OCI-LY7 (cell line): ENCODE data around the gene TTLL9.

Source experiments
- EZH2phosphoT487 ChIP-seq: fragments of 200-600 bp; sonication (generic); IDR thresholded peaks from 2 replicates; pipeline ENCODE4 v1.6.1; 2018; ENCODE audit warnings: low read depth, borderline replicate concordance, mild to moderate bottlenecking, mixed run types, antibody characterized with exemption, low read length, moderate library complexity, mixed read lengths
- TF ChIP-seq, protein P1 (sequence below): fragments of 200-600 bp; sonication (generic); conservative IDR thresholded peaks from 2 replicates; pipeline ENCODE4 v1.5.1; 2014; ENCODE audit warnings: mild to moderate bottlenecking, antibody characterized with exemption, low read length, moderate library complexity, mixed read lengths

DNA sequence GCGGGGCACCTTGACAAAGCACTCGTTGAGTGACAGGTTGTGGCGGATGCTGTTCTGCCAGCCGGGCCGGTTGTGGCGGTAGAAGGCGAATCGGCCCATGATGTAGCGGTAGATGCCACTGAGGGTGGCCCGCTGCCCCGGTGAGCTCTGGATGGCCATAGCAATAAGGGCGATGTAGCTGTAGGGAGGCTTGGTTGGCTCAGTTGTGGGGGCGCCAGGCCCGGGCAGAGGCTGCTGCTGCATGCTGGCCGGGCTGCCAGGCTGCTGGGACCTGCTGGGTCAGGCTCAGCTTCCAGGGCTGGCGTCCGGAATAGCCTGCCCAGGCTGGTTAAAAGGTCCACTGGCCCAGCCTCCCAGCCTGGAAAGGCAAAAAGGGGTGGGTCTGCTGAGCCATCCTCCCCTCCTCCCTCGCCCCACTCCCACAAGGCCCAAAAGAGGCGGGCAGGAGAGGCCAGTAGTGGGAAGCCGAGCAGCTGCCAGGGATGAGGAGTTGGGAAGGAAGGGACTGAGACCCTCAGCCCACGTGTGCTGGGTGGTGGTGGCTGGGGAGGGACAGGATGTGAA, 25.1 kb upstream of the TTLL9 start, which contains the start of gene FOXS1:
- TF ChIP-seq, protein P1, sequence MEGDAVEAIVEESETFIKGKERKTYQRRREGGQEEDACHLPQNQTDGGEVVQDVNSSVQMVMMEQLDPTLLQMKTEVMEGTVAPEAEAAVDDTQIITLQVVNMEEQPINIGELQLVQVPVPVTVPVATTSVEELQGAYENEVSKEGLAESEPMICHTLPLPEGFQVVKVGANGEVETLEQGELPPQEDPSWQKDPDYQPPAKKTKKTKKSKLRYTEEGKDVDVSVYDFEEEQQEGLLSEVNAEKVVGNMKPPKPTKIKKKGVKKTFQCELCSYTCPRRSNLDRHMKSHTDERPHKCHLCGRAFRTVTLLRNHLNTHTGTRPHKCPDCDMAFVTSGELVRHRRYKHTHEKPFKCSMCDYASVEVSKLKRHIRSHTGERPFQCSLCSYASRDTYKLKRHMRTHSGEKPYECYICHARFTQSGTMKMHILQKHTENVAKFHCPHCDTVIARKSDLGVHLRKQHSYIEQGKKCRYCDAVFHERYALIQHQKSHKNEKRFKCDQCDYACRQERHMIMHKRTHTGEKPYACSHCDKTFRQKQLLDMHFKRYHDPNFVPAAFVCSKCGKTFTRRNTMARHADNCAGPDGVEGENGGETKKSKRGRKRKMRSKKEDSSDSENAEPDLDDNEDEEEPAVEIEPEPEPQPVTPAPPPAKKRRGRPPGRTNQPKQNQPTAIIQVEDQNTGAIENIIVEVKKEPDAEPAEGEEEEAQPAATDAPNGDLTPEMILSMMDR, result no peak
- TF ChIP-seq EZH2phosphoT487, result no peak
